ENCODE data around the gene UPK3A. TPM values are rescaled to one million over a fixed set of nuclear protein-coding genes. Genes with fewer than 3 reads are reported as not detected.

Gene UPK3A
- total and polyA plus RNA-seq, 2 of the 8 experiments (the other 6 are each of a cell fraction or from before 2014, with no cell fraction given): 0.35 to 1.7 TPM

DNA sequence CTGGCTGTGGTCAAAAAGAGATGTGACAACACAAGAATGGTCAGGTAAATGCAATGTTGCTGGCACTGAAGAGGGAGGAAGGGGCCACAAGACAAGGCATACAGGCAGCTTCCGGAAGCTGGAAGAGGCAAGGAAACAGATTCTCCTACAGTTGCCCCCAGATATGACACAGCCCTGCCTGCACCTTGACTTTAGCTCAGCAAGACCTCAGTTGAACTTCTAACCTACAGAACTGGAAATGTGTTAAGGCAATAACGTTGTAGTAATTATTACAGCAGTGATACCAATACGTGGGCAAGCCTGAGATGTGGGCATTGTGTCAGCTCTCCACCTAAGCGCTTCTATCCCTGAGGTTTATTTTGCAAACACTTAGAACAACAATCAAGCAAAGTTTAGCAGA is 39.8 kb upstream of the UPK3A start:
- Histone ChIP-seq H3K23ac (ENCODE audit: insufficient read length) (no peak overlapping the region), H3K4me1 (replicated peaks in 1 of 4; ENCODE audit: control insufficient read depth in 3 of 4, insufficient read depth in 4 of 4, low read length in 3 of 4) (peaks cover 2 to 9% (median 5%) of the 10 kb centered on the region in 4 experiments; a peak in 6 of 7 replicates), H2BK20ac (ENCODE audit: low read length) (no peak overlapping the region), H2BK5ac (ENCODE audit: low read depth, low read length) (no peak overlapping the region), H2AK5ac (ENCODE audit: low read depth, low read length) (no peak overlapping the region), H4K20me1 (replicated peaks in 1 of 2; ENCODE audit: control insufficient read depth in 1 of 2, insufficient read depth in 2 of 2, low read length in 2 of 2) (no peaks in the 10 kb centered on the region), H3K56ac (replicated peaks; ENCODE audit: insufficient read length, low read depth, low read length) (no peak overlapping the region), H2BK15ac (ENCODE audit: low read length) (no peak overlapping the region), H3K27ac (ENCODE audit: low read depth, low read length) (no peak overlapping the region), H3K23me2 (ENCODE audit: low read depth, low read length) (peaks cover 10% of the 10 kb centered on the region), H3K79me1 (ENCODE audit: low read depth, low read length) (no peaks in the 10 kb centered on the region), H3K14ac (ENCODE audit: insufficient read length) (no peak overlapping the region), H3K27me3 (replicated peaks in 1 of 4; ENCODE audit: control insufficient read depth in 3 of 4, extremely low read depth in 1 of 4, insufficient read depth in 3 of 4, low read length in 3 of 4) (peaks cover 0 to 2% (median under 1%) of the 10 kb centered on the region in 4 experiments; a peak in 4 of 7 replicates), H3K4me3 (ENCODE audit: extremely low read depth in 1 of 4, insufficient read depth in 2 of 4, low read depth in 3 of 4, low read length in 4 of 4) (no peak overlapping the region), H4K5ac (ENCODE audit: insufficient read length, low read depth, low read length) (no peak overlapping the region), H3K79me2 (ENCODE audit: control insufficient read depth in 1 of 2, insufficient read depth in 2 of 2, low read length in 2 of 2) (no peaks in the 10 kb centered on the region), H2AFZ (ENCODE audit: low read length) (no peak overlapping the region), H3K4ac (replicated peaks; ENCODE audit: insufficient read length, low read depth, low read length) (no peak overlapping the region), H3K9me3 (ENCODE audit: insufficient read depth in 2 of 2, low read depth in 1 of 2, low read length in 1 of 2) (no peaks in the 10 kb centered on the region), H3K9ac (replicated peaks in 1 of 4; ENCODE audit: extremely low read depth in 1 of 4, low read depth in 3 of 4, low read length in 3 of 4) (no peak overlapping the region), H2BK12ac (ENCODE audit: low read depth, low read length) (no peak overlapping the region), H3K18ac (ENCODE audit: extremely low read depth, low read length) (no peak overlapping the region), H3K36me3 (ENCODE audit: control insufficient read depth in 2 of 4, insufficient read depth in 4 of 4, low read length in 3 of 4) (no peaks in the 10 kb centered on the region), H4K8ac (ENCODE audit: extremely low read depth, insufficient read depth, low read length) (no peak overlapping the region), H3K4me2 (ENCODE audit: insufficient read depth in 1 of 2, low read depth in 2 of 2, low read length in 2 of 2) (no peak overlapping the region), H2BK120ac (replicated peaks; ENCODE audit: low read depth, low read length) (no peak overlapping the region), H4K91ac (replicated peaks; ENCODE audit: insufficient read length, low read length) (no peak overlapping the region)
- ChIA-PET POLR2A (ENCODE audit: partially characterized antibody) (interaction anchor here (1.0 to 2.1 kb wide), 2 partner anchors 8 to 18 kb away, joined by 3 to 5 read pairs; no protein-coding TSS in a partner anchor), CTCF (ENCODE audit: partially characterized antibody) (interaction anchor here (0.6 kb wide), 1 partner anchor 236 kb away, joined by 4 read pairs; no protein-coding TSS in a partner anchor)
- FAIRE-seq (no peak), DNase-seq (ENCODE audit: low read depth in 1 of 2, low spot score in 2 of 2) (no peak)
- TF ChIP-seq ASH2L (IDR thresholded peaks at IDR 0.05; ENCODE audit: low read length) (no peak), BACH1 (IDR thresholded peaks at IDR 0.05; ENCODE audit: low read length) (no peak)
- 95% methylated on average over 4 of the region's 4 CpGs; no CpG with 5 or more reads in 1 of the 2 experiments for WGBS, 2 experiments (ENCODE audit: extremely low coverage in 1 of 2, insufficient coverage in 1 of 2, insufficient read length in 1 of 2, insufficient replicate concordance in 2 of 2, low coverage in 1 of 2, low lambda C conversion rate in 2 of 2, missing lambda C conversion rate in 1 of 2)
